ENCODE measurements around the gene RASIP1. TPM values are rescaled to one million over a fixed set of nuclear protein-coding genes. Genes with fewer than 3 reads are reported as not detected.
"Not testable (repeated sequence)": the region's sequence is repeated elsewhere in the genome, so short reads cannot be mapped to it uniquely, and the experiment has no call there.

Gene RASIP1
- total RNA-seq, 1 donor from 2014 or later = 2.1 TPM

DNA sequence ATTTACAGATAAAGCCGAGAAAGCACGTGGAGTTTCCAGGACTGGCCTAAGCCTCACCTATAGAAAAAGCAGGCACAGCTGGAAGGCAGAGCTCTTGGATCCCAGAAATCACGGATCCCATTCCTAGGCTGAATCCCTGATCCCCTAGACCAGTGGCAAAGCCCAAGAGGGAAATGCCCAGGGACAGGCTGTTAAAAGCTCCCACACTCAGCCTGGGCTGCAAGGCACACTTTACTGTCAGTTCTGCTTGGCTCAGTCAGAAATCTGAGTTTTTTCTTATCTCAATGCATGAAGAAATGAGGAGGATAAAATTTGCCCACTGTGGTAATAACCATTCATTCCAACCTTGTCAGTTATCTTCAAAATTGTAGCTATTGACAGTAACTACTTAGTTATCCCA, 52.6 kb downstream of the RASIP1 start:
- Mint-ChIP-seq H3K27ac (no peak overlapping the region), H3K36me3 (peaks cover 2% of the 10 kb centered on the region), H3K9me3 (no peaks in the 10 kb centered on the region), H3K27me3 (ENCODE audit: low read depth) (peaks cover 3% of the 10 kb centered on the region), H3K4me1 (peaks cover 13% of the 10 kb centered on the region), H3K4me3 (no peak overlapping the region)
- TF ChIP-seq, protein P1, sequence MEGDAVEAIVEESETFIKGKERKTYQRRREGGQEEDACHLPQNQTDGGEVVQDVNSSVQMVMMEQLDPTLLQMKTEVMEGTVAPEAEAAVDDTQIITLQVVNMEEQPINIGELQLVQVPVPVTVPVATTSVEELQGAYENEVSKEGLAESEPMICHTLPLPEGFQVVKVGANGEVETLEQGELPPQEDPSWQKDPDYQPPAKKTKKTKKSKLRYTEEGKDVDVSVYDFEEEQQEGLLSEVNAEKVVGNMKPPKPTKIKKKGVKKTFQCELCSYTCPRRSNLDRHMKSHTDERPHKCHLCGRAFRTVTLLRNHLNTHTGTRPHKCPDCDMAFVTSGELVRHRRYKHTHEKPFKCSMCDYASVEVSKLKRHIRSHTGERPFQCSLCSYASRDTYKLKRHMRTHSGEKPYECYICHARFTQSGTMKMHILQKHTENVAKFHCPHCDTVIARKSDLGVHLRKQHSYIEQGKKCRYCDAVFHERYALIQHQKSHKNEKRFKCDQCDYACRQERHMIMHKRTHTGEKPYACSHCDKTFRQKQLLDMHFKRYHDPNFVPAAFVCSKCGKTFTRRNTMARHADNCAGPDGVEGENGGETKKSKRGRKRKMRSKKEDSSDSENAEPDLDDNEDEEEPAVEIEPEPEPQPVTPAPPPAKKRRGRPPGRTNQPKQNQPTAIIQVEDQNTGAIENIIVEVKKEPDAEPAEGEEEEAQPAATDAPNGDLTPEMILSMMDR (IDR thresholded peaks at IDR 0.05; ENCODE audit: unreplicated experiment) = no peak
- no peak for DNase-seq (ENCODE audit: low spot score in 2 of 2, unreplicated experiment in 2 of 2)

DNA sequence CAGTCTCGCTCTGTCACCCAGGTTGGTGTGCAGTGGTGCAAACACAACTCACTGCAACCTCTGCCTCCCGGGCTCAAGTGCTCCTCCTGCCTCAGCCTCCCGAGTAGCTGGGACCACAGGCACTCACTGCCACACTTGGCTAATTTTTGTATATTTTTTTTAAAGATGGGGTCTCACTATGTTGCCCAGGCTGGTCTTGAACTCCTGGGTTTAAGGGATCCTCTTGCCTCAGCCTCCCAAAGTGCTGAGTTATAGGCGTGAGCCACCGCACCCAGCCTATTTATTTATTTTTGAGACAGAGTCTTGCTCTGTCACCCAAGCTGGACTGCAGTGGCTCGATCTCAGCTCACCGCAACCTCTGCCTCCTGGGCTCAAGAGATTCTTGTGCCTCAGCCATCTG, 53.8 kb downstream of the RASIP1 start:
- H3K27me3 Mint-ChIP-seq (ENCODE audit: low read depth); DNase-seq (ENCODE audit: low spot score in 2 of 2, unreplicated experiment in 2 of 2); H3K27ac Mint-ChIP-seq; H3K9me3 Mint-ChIP-seq; H3K36me3 Mint-ChIP-seq; H3K4me3 Mint-ChIP-seq: not testable (repeated sequence)
- peaks cover 13% of the 10 kb centered on the region for H3K4me1 Mint-ChIP-seq

DNA sequence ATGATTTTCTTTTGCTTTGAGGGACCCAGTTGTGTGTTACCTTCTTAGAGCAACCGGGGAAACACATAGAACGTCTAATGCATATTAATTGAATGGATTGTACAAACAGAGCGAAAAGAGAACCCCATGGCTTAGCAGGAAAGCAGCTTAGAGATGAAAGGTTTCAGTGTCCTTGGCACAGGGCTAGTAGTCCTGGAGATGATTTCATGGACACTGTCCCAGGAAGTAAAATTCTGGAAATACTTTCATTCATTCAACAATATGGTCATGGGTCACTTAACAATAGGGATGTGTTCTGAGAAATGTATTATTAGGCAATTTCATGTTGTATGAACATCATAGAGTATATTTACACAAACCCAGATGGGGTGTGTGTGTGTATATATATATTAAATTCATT, 54.3 kb downstream of the RASIP1 start:
- Mint-ChIP-seq H3K27me3 (ENCODE audit: low read depth) (peaks cover 3% of the 10 kb centered on the region), H3K36me3 (no peaks in the 10 kb centered on the region), H3K27ac (no peak overlapping the region), H3K4me1 (peaks cover 13% of the 10 kb centered on the region), H3K9me3 (no peaks in the 10 kb centered on the region), H3K4me3 (no peak overlapping the region)
- TF ChIP-seq, protein P1 (IDR thresholded peaks at IDR 0.05; ENCODE audit: unreplicated experiment) = no peak
- no peak for DNase-seq (ENCODE audit: low spot score in 2 of 2, unreplicated experiment in 2 of 2)

DNA sequence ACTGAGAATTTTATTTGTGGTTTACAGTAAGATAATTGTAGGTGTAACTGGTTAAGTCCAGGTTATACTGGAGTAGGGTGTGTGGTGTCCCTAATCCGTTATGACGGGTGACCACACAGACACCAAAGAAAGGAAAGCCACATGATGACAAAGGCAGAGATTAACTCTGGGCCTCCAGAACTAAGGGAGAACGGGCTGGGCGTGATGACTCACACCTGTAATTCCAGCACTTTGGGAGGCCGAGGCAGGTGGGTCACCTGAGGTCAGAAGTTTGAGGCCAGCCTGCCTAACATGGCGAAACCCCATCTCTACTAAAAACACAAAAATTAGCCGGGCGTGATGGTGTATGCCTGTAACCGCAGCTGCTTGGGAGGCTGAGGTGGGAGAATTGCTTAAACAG, 54.8 kb downstream of the RASIP1 start:
- no peaks in the 10 kb centered on the region for H3K9me3 Mint-ChIP-seq
- DNase-seq (ENCODE audit: low spot score in 2 of 2, unreplicated experiment in 2 of 2) = no peak
- H3K4me1 Mint-ChIP-seq = peaks cover 13% of the 10 kb centered on the region
- no peaks in the 10 kb centered on the region for H3K36me3 Mint-ChIP-seq
- TF ChIP-seq, protein P1 (IDR thresholded peaks at IDR 0.05; ENCODE audit: unreplicated experiment) = no peak
- H3K4me3 Mint-ChIP-seq = no peak overlapping the region
- H3K27me3 Mint-ChIP-seq (ENCODE audit: low read depth) = peaks cover 3% of the 10 kb centered on the region
- no peak overlapping the region for H3K27ac Mint-ChIP-seq

DNA sequence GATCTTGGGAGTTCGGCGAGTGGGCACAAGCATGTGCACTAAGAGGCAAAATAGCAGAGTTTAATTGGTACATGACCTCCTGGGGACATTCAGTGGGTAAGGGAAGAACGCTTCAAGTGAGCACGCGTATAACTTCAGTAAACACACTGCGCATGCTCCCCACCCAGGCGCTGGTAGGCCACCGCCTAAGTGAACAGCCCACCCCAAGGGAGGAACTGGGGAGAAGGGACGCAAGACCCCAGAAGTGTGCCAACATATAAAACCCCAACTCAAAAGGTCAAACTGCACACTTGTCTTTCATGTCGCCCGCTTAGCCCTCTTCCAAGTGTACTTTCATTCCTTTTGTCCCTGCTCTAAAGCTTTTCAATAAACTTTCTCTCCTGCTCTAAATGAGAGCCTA, 57.1 kb downstream of the RASIP1 start:
- no peak overlapping the region for H3K27ac Mint-ChIP-seq
- peaks cover 5% of the 10 kb centered on the region for H3K4me1 Mint-ChIP-seq
- TF ChIP-seq, protein P1 (IDR thresholded peaks at IDR 0.05; ENCODE audit: unreplicated experiment) = no peak
- DNase-seq (ENCODE audit: low spot score in 2 of 2, unreplicated experiment in 2 of 2) = no peak
- H3K4me3 Mint-ChIP-seq = no peak overlapping the region
- H3K36me3 Mint-ChIP-seq = no peaks in the 10 kb centered on the region
- peaks cover 3% of the 10 kb centered on the region for H3K27me3 Mint-ChIP-seq (ENCODE audit: low read depth)
- no peaks in the 10 kb centered on the region for H3K9me3 Mint-ChIP-seq

DNA sequence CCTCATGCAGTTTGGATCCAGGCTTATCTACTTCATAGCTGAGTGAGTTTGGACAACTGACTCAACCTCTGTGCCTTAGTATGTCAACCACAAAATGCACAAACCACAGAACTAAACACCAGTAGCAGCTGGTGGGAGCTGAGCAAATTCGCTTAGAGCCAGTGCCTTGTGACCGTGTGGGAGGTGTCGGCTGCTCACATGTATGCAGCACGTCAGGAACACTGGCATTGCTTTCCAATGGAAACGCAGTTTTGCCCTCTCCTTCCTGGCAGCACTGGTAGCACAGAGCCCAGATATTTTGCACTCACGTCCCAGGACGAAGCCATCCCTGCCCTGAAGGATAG, 59.3 kb downstream of the RASIP1 start:
- Mint-ChIP-seq H3K4me1 (peaks cover 5% of the 10 kb centered on the region), H3K27ac (no peak overlapping the region)

More for the DNA sequence above, 59.3 kb downstream of the RASIP1 start:
- H3K27me3 Mint-ChIP-seq (ENCODE audit: low read depth) = no peaks in the 10 kb centered on the region
- H3K4me3 Mint-ChIP-seq = no peak overlapping the region
- TF ChIP-seq, protein P1 (IDR thresholded peaks at IDR 0.05; ENCODE audit: unreplicated experiment) = no peak
- DNase-seq (ENCODE audit: low spot score in 2 of 2, unreplicated experiment in 2 of 2) = no peak
- H3K36me3 Mint-ChIP-seq = no peaks in the 10 kb centered on the region
- H3K9me3 Mint-ChIP-seq = no peaks in the 10 kb centered on the region
